COLO668 (cell line): ENCODE measurements around the gene IRF2.

Source experiments
- DNase-seq: peaks from one replicate; lab custom pipeline; 2025; ENCODE audit not compliant: unreplicated experiment; lab: John Stamatoyannopoulos, UW

Gene IRF2

DNA sequence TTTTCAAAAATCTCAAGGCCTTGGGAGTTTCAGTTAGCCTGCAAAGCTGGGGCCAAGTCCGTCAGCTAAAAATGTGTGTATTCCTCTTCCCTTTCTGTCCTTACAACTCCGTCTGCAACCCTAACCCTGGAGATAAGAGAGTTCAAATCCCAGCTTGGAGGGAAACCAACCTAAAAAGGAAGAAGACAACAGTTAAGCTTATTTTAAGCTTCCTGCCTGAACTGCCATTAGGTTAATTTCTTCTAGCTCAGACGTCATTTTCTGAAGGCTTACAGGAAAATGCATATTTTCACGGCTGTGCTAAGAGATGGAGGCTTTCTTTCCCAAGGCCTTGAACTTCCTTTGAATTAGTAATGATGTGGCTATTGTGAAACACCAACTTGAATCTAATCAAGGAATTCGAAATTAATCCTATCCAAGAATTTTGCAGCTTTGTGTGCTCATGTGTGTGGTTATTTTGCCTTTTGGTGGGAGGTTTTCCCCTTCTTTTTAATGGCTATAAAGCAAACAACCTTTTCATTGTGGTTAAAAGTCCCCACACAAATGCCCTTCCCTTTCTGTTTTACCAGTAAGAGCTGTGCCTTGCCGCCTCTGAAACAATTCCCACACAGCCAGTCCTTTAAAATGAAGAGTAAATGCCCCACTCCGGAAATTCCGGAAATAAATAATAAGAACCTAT lies 103.5 kb downstream of the IRF2 start:
- DNase-seq: no peak

DNA sequence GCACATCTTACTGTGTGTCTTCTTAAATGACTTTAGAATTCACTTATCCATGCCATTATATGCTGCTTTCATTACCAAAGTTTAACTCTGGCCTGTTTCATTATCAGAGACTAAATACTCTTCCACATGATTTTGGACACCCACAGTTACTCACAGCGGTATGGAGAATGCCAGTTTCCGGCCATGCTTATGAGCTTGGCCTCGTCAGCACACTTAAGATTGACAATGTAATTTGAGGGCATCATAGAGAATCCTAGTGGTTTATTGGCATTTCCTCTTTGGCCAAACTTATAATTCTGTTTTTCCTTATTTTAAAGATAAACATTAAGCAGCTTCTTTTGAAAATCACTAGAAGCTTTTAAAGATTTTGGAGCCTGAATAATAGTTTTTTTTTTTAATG lies 104.5 kb downstream of the IRF2 start:
- no peak for DNase-seq

- DNase-seq: no peak
These were observed 105.6 kb downstream of the IRF2 start for GRCh38 chr4:184368731-184369130.

- DNase-seq: no peak
These were observed 106.1 kb downstream of the IRF2 start for GRCh38 chr4:184368290-184368689.

GRCh38 chr4:184364100-184364921 lies 110.0 kb downstream of the IRF2 start:
- no peak for DNase-seq

DNA sequence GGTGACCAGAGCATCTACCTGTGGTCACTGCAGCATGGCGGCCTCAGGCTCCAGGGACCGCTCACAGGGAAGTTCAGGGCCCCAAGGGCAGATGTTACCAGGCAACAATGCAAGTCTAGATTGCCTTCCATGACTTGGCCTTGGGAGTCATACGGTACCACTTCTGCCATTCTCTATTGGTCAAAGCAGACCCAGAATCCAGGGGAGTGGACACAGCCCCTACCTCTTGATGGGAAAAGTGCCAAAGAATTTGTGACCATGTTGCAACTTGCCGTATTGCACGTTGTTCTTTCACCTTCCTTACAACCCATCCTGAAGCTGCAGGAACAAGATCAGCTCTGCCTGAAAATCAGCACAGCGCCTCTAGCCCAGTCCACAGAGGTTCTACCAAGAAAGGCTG lies 111.1 kb downstream of the IRF2 start:
- DNase-seq: no peak

GRCh38 chr4:184362396-184362795 lies 112.0 kb downstream of the IRF2 start:
- DNase-seq: no peak

DNA sequence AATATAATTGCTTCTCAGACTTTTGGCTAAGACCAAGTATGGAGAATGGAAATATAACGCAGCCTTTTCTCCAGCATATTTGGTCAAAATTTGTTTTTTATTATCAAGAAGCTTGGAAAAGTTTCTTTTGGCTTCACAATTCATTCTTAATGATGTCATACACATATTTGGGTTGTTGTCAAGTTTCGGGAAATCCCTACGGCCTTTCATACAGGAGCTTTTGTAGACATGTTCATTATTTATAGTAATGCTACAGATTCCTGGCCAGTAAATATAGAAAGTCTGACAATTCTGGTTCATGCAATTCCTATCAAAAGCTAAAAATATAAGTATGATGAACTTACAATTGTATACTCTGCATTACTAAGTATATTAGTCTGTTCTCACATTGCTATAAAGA lies 112.9 kb downstream of the IRF2 start:
- no peak for DNase-seq

DNA sequence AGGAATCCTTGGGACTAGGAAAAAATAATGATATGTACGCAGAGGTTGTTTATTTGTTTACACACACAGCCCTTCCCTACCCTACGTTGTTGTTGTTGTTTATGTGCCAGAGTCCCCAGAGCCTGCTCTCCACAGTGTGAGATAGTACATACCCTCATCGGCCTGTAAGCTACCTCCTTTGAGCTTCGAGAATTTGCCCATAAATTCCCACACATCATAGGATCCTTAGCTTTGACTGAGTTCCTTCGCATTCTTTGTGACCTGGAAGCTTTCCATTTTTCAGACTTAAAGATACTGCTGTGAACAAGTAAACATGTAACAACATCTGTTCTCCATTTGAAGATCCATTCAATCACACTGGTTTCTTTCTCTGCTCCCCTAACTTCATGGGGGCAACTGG lies 114.5 kb downstream of the IRF2 start:
- DNase-seq: no peak

DNA sequence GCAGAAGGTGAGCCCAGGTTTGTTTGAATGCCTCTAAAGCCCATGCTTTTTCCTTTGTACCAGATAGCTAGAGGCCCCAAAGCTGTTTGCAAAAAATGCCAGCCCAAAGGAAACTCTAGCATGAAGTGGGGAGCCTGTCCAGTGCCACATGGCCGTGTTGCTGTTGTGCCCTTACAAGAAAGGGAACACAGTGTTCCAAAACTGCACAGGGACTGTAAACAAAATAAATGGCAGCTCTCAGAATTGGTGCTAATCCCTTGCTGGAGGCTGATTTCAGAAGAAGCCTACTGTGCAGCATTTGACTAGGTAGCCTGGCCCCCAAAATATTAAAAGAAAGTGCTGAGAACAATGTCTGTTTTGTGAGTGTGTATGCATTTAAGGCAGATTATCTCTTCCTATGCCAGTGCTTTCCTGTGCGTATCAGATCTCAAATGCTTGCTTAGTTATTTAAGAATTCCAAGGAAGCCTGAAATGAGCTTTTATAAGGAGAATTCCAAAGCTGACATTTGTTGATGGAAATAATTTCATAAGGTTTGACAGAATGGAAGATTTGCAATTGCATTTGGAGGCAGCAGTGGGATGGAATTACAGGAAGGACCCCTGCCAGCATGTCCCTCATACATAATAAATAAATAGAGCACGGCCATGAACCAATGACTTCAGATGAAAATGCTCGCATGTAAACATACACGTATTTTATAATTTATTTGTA lies 115.7 kb downstream of the IRF2 start:
- no peak for DNase-seq

DNA sequence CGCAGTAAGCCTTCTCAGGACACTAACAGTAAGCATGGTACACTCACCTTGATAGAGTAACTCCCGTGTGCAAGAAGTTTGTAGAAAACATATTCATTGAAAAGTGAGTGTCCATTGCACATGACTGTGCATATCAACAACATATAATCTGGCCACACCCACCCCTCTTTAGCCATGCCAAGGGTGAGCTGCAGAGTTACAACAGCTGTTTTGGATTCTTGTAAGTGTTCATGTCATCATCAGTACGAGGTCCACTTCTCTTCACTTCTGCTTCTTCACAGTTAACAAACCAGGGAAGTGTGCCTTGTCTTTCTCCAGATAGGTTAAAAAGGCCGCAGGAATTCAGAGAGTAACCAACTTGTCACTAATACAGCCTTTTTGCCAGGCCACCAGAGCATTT lies 116.6 kb downstream of the IRF2 start:
- no peak for DNase-seq

DNA sequence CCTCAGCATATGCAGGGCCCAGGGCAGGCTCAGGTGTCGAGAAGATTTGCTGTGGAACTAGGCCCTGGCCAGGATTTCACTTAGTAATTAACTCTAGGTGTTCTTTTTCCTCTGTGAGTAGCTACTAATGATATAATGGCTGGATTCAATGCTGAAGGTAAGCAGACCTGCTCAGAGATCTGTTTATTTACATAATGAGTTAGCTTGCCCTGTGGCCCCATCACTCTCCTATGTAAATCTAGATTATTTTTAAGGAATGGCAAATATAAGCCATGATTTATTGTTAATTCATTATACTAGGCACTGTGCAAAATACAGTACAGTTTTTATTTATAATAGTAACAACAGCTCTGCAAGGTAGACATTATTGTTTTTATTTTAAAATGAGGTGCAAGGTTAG lies 117.2 kb downstream of the IRF2 start:
- no peak for DNase-seq

- no peak for DNase-seq
These were observed 118.0 kb downstream of the IRF2 start for GRCh38 chr4:184356366-184356765.

DNA sequence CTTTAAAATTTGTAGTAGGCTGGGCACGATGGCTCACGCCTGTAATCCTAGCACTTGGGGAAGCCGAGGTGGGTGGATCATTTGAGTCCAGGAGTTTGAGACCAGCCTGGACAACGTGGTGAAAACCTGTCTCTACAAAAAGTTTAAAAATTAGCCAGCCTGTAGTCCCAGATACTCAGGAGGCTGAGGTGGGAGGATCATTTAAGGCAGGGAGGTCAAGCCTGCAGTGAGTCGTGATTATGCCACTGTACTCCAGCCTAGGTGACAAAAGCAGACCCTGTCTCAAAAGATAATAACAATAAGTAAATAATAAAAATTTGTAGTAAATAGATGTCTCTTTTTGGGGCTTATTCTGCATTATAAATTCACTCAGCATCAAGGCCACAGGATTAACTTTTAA lies 118.5 kb downstream of the IRF2 start:
- no peak for DNase-seq

- no peak for DNase-seq
These were observed 119.2 kb downstream of the IRF2 start for GRCh38 chr4:184355111-184355604.

DNA sequence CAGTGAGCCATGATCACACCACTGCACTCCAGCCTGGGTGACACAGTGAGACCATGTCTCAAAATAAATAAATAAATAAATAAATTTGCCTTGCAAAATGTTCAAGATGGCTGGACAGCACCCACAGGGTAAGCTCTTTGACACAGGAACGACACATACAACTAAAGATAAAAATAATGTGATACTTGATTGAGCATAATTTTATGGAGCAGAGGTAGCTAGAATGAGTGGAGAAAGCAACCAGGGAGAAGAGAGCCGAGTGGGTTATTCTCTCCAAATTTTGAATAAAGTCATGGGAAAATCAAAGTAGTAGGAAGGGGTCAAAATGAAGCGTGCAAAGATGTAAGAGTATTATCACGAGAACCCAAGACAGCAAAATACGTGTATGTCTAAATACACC lies 121.5 kb downstream of the IRF2 start:
- DNase-seq: no peak

DNA sequence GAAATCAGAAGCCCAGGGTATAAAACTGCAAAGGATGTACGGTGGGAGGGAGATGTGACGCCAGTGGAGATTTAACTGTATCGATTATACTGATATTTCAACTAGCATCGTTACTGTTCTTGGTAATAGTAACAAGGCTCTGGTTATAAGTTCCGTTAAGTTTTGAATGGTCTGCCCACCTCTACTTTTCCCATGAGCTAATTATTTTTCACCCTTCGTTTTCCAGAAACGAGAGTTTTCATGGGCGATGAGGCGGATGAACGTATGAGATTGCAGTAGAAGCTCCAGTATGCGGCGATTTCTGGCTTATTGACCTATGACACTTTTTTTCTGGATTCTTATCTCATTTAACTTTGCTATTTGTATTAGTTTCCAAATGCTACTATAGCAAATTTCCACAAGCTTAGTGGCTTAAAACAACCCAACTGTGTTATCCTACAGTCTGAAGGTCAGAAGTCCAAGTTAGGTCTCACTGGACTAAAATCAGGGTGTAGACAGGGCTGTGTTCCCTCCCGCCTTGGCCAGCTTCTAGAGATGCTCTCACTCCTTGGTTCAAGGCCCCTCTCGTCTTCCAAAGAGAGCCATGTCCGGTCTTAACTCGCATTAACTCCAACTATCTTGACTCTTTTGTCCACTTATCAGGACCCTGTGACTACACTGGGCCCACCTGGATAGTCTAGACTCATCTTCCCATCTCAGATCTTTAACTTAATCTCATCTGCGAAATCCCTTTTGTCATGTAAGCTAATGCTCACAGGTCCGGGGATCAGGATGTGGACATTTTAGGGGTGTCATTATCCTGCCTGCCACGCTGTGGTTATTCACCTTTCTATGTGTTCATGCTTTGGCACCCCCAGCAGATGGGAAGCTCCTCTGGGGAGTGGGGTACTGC lies 122.5 kb downstream of the IRF2 start:
- DNase-seq: no peak

DNA sequence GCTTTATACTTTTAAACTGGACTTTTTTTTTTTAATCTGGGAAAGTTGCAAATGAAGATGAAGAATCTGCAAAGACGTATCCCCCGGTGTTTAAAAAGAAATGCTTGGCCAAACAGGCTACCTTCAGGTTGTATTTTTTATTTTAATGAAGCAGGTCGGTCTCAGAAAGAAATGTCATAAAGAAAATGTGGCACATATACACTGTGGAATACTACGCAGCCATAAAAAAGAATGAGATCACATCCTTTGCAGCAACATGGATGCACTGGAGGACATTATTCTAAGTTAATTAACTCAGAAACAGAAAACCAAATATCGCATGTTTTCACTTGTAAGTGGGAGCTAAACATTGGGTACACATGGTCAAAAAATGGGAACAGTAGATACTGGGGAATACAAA lies 123.4 kb downstream of the IRF2 start:
- no peak for DNase-seq

- no peak for DNase-seq
These were observed 124.0 kb downstream of the IRF2 start for GRCh38 chr4:184350213-184350817.

- no peak for DNase-seq
These were observed 124.9 kb downstream of the IRF2 start for GRCh38 chr4:184349283-184350039.
